NCI-H128 (cell line): Measurements from ENCODE around the gene ACSBG1.

ENCODE experiments used
- DNase-seq: peaks from one replicate; lab custom pipeline; 2025; ENCODE audit not compliant: unreplicated experiment; lab: John Stamatoyannopoulos, UW

Gene ACSBG1

GRCh38 chr15:78133801-78134200, 100.6 kb downstream of the ACSBG1 start:
- DNase-seq: no peak

GRCh38 chr15:78131295-78132061, 102.9 kb downstream of the ACSBG1 start, which contains the start of gene CIB2:
CIB2 (minus strand) TSS chr15:78131445; CDS start chr15:78131215, 230 bp downstream.
- DNase-seq: no peak

- DNase-seq: no peak
Observed at GRCh38 chr15:78130466-78131294, 103.7 kb downstream of the ACSBG1 start.

GRCh38 chr15:78129751-78130287, 104.5 kb downstream of the ACSBG1 start:
- no peak for DNase-seq

GRCh38 chr15:78129077-78129750, 105.2 kb downstream of the ACSBG1 start:
- DNase-seq: no peak

- no peak for DNase-seq
Observed at GRCh38 chr15:78127882-78128281, 106.5 kb downstream of the ACSBG1 start.

- no peak for DNase-seq
Observed at GRCh38 chr15:78125267-78125666, 109.1 kb downstream of the ACSBG1 start.

GRCh38 chr15:78120523-78120922, 113.8 kb downstream of the ACSBG1 start:
- DNase-seq: no peak
